Transverse colon (tissue), 4 donors: ENCODE data around the gene OR10H1. TPM values are rescaled to one million over a fixed set of nuclear protein-coding genes. Genes with fewer than 3 reads are reported as not detected.
"Not testable (repeated sequence)": the region's sequence is repeated elsewhere in the genome, so short reads cannot be mapped to it uniquely, and the experiment has no call there.

Source experiments
- DNase-seq: peaks from one replicate; pipeline ENCODE4 v3.0.0-alpha.2; 2019
- H3K27ac ChIP-seq, 4 donors: fragments of 200-600 bp; sonication (generic); 2 replicates each; pipeline ENCODE4 v1.5.1; 2016 to 2018; ENCODE audit warnings: inconsistent platforms in 4 of 4
- H3K27me3 ChIP-seq: fragments of 200-600 bp; sonication (generic); 2 replicates; pipeline ENCODE4 v1.5.1; 2017; ENCODE audit warnings: inconsistent platforms
- H3K36me3 ChIP-seq, 4 donors: fragments of 200-600 bp; sonication (generic); 2 replicates each; pipeline ENCODE4 v1.5.1; 2017 to 2019; ENCODE audit warnings: inconsistent platforms in 4 of 4
- H3K4me1 ChIP-seq, 4 donors: fragments of 200-600 bp; sonication (generic); 2 replicates each; pipeline ENCODE4 v1.5.1; 2017 to 2020; ENCODE audit warnings: inconsistent platforms in 4 of 4
- H3K4me3 ChIP-seq, 4 donors: fragments of 200-600 bp; sonication (generic); 1 replicate in 1 of 4; 2 replicates in 3 of 4; pipeline versions ENCODE4 v1.5.1 to v1.6.1; 2017 to 2019; ENCODE audit warnings: inconsistent platforms in 4 of 4
- H3K9me3 ChIP-seq, 2 donors: fragments of 200-600 bp; sonication (generic); 2 replicates each; pipeline ENCODE4 v1.5.1; 2017 to 2019; ENCODE audit warnings: inconsistent platforms in 2 of 2
- EP300 ChIP-seq: sonication (generic); formaldehyde crosslinking; IDR thresholded peaks from one replicate; pipeline ENCODE4 v1.6.1; 2017; ENCODE audit warnings: antibody characterized with exemption, low read depth
- POLR2A ChIP-seq: fragments of 450-650 bp; IDR thresholded peaks from one replicate; pipeline ENCODE4 v1.6.1; 2016; ENCODE audit warnings: antibody characterized with exemption, mild to moderate bottlenecking, moderate library complexity
- POLR2AphosphoS5 ChIP-seq, 3 donors: sonication (generic); formaldehyde crosslinking; IDR thresholded peaks; one replicate each; pipeline ENCODE4 v1.6.1; 2016; ENCODE audit warnings: antibody characterized with exemption in 3 of 3
- WGBS, 2 donors: methylation state at CpG; one replicate each; pipeline ENCODE4 v1.1.5; 2018; ENCODE audit warnings: low coverage in 1 of 2; 5-methylcytosine and 5-hydroxymethylcytosine counted together
- in situ Hi-C, 4 donors: fragments of 200-750 bp; cut with MboI; loops; one replicate each; pipeline versions ENCODE4 v1.15.0 to v1.15.1; 2017; ENCODE audit warnings: low sequenced_read_pairs in 3 of 4, low pct_ligation_motif_present in 1 of 4, low pct_unique_long_range_greater_than_20kb in 1 of 4
- intact Hi-C: fragments of 100-400 bp; cut with DNase I; formaldehyde crosslinking; loops from one replicate; pipeline ENCODE4 v1.15.1; 2023; ENCODE audit warnings: low total_unique reads
- total RNA-seq, 4 donors: library from RNA; depleted of rRNA; stranded (reverse); fragments of >200 nt; gene quantifications; one replicate each; pipeline ENCODE4 v1.1.0, GENCODE V29; 2016
- TF ChIP-seq, protein P1 (sequence below), 5 experiments: fragments of 200-600 bp in 3 of 5; fragments of 450-650 bp in 2 of 5; sonication (generic) in 3 of 5; IDR thresholded peaks; 1 replicate in 2 of 5; 2 replicates in 3 of 5; pipeline ENCODE4 v1.5.1; 2016 to 2017; ENCODE audit warnings: antibody characterized with exemption in 5 of 5, inconsistent platforms in 3 of 5, mild to moderate bottlenecking in 2 of 5, moderate library complexity in 1 of 5

OR10H1 gene
- total RNA-seq, 4 donors from 2014 or later = not detected

DNA sequence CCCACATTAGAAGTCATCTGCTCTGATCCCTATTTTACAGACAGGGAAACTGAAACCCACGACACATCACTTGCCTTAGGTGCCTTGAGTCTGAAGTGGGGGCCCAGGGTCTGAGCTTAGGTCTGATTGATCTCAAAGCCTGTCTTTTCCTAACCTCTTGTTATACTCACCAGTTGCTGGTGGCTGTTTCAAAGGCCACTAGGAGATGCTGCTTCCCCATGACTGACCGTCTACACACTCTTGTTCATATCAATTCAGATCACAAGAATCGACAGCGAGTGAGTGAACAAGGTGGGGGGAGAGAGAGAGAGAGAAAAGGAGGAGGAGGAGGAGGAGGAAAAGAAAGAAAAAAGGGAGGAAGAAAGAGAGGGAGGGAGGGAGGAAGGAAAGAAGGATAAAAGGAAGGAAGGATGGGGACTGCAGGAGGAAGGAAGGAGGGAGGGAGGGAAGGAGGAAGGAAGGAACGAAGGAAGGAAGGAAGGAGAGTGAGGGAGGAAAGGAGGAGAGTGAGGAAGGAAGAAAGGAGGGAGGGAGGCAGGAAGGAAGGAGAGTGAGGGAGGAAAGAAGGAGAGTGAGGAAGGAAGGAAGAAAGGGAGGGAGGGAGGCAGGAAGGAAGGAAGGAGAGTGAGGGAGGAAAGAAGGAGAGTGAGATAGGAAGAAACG lies 3.3 kb downstream of the OR10H1 start:
- TF ChIP-seq, protein P1, sequence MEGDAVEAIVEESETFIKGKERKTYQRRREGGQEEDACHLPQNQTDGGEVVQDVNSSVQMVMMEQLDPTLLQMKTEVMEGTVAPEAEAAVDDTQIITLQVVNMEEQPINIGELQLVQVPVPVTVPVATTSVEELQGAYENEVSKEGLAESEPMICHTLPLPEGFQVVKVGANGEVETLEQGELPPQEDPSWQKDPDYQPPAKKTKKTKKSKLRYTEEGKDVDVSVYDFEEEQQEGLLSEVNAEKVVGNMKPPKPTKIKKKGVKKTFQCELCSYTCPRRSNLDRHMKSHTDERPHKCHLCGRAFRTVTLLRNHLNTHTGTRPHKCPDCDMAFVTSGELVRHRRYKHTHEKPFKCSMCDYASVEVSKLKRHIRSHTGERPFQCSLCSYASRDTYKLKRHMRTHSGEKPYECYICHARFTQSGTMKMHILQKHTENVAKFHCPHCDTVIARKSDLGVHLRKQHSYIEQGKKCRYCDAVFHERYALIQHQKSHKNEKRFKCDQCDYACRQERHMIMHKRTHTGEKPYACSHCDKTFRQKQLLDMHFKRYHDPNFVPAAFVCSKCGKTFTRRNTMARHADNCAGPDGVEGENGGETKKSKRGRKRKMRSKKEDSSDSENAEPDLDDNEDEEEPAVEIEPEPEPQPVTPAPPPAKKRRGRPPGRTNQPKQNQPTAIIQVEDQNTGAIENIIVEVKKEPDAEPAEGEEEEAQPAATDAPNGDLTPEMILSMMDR (IDR thresholded peaks at IDR 0.05) = peak in 4 of 5 experiments; percentile 25 to 53 (median 36)
- TF ChIP-seq EP300 = no peak
- DNase-seq = peak; percentile 38

DNA sequence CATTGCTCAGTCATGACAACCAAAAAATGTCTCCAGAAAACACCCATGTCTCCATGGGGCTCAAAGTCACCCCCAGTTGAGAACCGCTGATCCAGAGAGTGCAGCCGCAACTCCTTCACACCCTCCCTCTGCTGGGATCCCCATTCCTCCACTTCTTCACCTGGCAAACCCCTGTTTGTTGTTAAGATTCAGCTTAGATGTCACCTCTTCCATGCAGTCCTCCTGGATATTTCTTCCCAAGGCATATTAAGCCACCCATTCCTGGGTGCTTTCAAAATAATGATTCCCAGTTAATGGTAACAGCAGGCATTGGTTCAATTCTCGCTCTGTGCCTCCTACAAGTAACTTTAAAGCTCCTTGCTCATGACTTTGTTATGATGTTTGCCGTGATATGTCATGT lies 4.0 kb downstream of the OR10H1 start:
- TF ChIP-seq POLR2A (no peak), POLR2AphosphoS5 (IDR thresholded peaks at IDR 0.05) (no peak), EP300 (no peak)
- TF ChIP-seq, protein P1 (IDR thresholded peaks at IDR 0.05) = no peak
- no peak for DNase-seq
- in situ Hi-C loops = loop anchor here in 2 of 4 donors (25.0 kb wide), 1 partner anchor 174 kb away; the partner anchor contains the start of gene CYP4F3 (in 2 of the 2)
- H3K4me3 ChIP-seq = no peak overlapping the region
- intact Hi-C loops = no loop called here
- H3K27me3 ChIP-seq = peaks cover 44% of the 10 kb centered on the region
- no peak overlapping the region for H3K27ac ChIP-seq
- 68 to 75% methylated on average over 4 of the region's 4 CpGs for WGBS, 2 donors
- no peaks in the 10 kb centered on the region for H3K36me3 ChIP-seq
- peaks cover 0 to 2% (median 0%) of the 10 kb centered on the region in 4 donors for H3K4me1 ChIP-seq
- H3K9me3 ChIP-seq = no peaks in the 10 kb centered on the region

More for the DNA sequence above, 3.3 kb downstream of the OR10H1 start:
- Histone ChIP-seq H3K9me3 (no peaks in the 10 kb centered on the region), H3K4me1 (peaks cover 0 to 2% (median 0%) of the 10 kb centered on the region in 4 donors), H3K4me3 (no peak overlapping the region), H3K27me3 (peaks cover 44% of the 10 kb centered on the region), H3K27ac (no peak overlapping the region), H3K36me3 (no peaks in the 10 kb centered on the region)
- in situ Hi-C loops (loop anchor here in 2 of 4 donors (25.0 kb wide), 1 partner anchor 175 kb away; the partner anchor contains the start of gene CYP4F3 (in 2 of the 2)), intact Hi-C loops (no loop called here)
- 8 to 10% methylated on average over 5 to 6 of the region's 6 CpGs for WGBS, 2 donors

DNA sequence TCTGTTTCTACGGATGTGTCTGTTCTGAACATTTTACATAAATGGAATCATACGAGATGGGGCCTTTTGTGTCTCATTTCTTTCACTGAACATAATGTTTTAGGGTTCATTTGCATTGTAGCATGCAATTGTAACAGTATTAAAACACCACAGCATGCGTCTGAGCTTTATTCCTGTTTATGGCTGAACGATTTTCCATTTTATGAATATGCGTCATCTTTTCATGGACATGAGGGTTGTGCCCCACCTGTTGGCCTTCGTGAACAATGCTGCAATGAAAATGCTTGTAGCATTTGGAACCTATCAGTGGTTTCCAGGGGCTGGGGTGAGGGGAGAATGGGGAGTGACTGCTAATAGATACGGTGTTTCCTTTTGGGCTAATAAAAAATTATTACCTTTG lies 5.1 kb downstream of the OR10H1 start:
- intact Hi-C loops = no loop called here
- DNase-seq = peak; percentile 46
- whole genome bisulfite sequencing, 2 donors = 14 to 15% methylated on average over 7 of the region's 7 CpGs

DNA sequence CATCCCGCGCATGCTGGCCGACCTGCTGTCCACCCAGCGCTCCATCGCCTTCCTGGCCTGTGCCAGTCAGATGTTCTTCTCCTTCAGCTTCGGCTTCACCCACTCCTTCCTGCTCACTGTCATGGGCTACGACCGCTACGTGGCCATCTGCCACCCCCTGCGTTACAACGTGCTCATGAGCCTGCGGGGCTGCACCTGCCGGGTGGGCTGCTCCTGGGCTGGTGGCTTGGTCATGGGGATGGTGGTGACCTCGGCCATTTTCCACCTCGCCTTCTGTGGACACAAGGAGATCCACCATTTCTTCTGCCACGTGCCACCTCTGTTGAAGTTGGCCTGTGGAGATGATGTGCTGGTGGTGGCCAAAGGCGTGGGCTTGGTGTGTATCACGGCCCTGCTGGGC lies 21.2 kb downstream of the OR10H1 start:
- H3K36me3 ChIP-seq, H3K9me3 ChIP-seq, H3K4me3 ChIP-seq, H3K27me3 ChIP-seq, DNase-seq, intact Hi-C loops, in situ Hi-C loops, H3K4me1 ChIP-seq, H3K27ac ChIP-seq: not testable (repeated sequence)
- 93 to 94% methylated on average over 10 to 18 of the region's 18 CpGs for WGBS, 2 donors

More for the DNA sequence above, 5.1 kb downstream of the OR10H1 start:
- Histone ChIP-seq H3K4me3 (no peak overlapping the region), H3K36me3 (no peaks in the 10 kb centered on the region), H3K27ac (no peak overlapping the region), H3K4me1 (peaks cover 0 to 2% (median 0%) of the 10 kb centered on the region in 4 donors), H3K9me3 (no peaks in the 10 kb centered on the region), H3K27me3 (peaks cover 39% of the 10 kb centered on the region)
- in situ Hi-C loops = loop anchor here in 2 of 4 donors (25.0 kb wide), 1 partner anchor 173 kb away; the partner anchor contains the start of gene CYP4F3 (in 2 of the 2)
- TF ChIP-seq EP300 = no peak
- TF ChIP-seq, protein P1 (IDR thresholded peaks at IDR 0.05) = peak; percentile 45 to 75 (median 51)
